Trophoblast cell (in vitro differentiated cells and primary cell): Measurements from ENCODE around the gene RBM20.

ENCODE experiments used
- DNase-seq, 2 donors: peaks; one replicate each; pipeline ENCODE4 v3.0.0-alpha.2; 2016
- H2AFZ ChIP-seq: 2 replicates; pipeline ENCODE4 v1.6.1; 2013; ENCODE audit warnings: low read length, moderate library complexity, mild to moderate bottlenecking; ENCODE audit not compliant: insufficient read depth, poor library complexity
- H2AK5ac ChIP-seq: 2 replicates; pipeline ENCODE4 v1.6.1; 2013; ENCODE audit warnings: mild to moderate bottlenecking, low read length
- H2BK120ac ChIP-seq: 2 replicates; pipeline ENCODE4 v1.6.1; 2013; ENCODE audit warnings: low read length, mild to moderate bottlenecking, moderate library complexity; ENCODE audit not compliant: insufficient read depth, poor library complexity
- H2BK12ac ChIP-seq: 2 replicates; pipeline ENCODE4 v1.6.1; 2013; ENCODE audit warnings: mild to moderate bottlenecking, low read length, moderate library complexity
- H2BK5ac ChIP-seq: 2 replicates; pipeline ENCODE4 v1.6.1; 2013; ENCODE audit warnings: low read length, low read depth, moderate library complexity, mild to moderate bottlenecking; ENCODE audit not compliant: poor library complexity
- H3K14ac ChIP-seq: 2 replicates; pipeline ENCODE4 v1.6.1; 2013; ENCODE audit warnings: mild to moderate bottlenecking, low read length
- H3K18ac ChIP-seq: 2 replicates; pipeline ENCODE4 v1.6.1; 2013; ENCODE audit warnings: mild to moderate bottlenecking, low read length
- H3K23ac ChIP-seq: 2 replicates; pipeline ENCODE4 v1.6.1; 2013; ENCODE audit warnings: low read length
- H3K27ac ChIP-seq: 2 replicates; pipeline ENCODE4 v1.5.1; 2013; ENCODE audit warnings: low read depth, mild to moderate bottlenecking, inconsistent platforms, low read length, moderate library complexity
- H3K27me3 ChIP-seq: 2 replicates; pipeline ENCODE4 v1.6.1; 2013; ENCODE audit warnings: inconsistent platforms, mild to moderate bottlenecking, low read length, moderate library complexity; ENCODE audit not compliant: insufficient read depth
- H3K36me3 ChIP-seq, 2 experiments: 1 replicate in 1 of 2; 2 replicates in 1 of 2; pipeline ENCODE4 v1.6.1; 2013; ENCODE audit warnings: low read length in 2 of 2, mild to moderate bottlenecking in 2 of 2, moderate library complexity in 1 of 2; ENCODE audit not compliant: insufficient read depth in 2 of 2, control insufficient read depth in 1 of 2
- H3K4ac ChIP-seq: 2 replicates; pipeline ENCODE4 v1.6.1; 2013; ENCODE audit warnings: low read depth, mild to moderate bottlenecking, low read length, moderate library complexity
- H3K4me1 ChIP-seq, 2 experiments: 1 replicate in 1 of 2; 2 replicates in 1 of 2; pipeline ENCODE4 v1.6.1; 2013; ENCODE audit warnings: low read length in 2 of 2, mild to moderate bottlenecking in 2 of 2, moderate library complexity in 1 of 2; ENCODE audit not compliant: insufficient read depth in 2 of 2, control insufficient read depth in 1 of 2
- H3K4me2 ChIP-seq: 2 replicates; pipeline ENCODE4 v1.6.1; 2013; ENCODE audit warnings: inconsistent platforms, mild to moderate bottlenecking, low read length, moderate library complexity
- H3K4me3 ChIP-seq: 2 replicates; pipeline ENCODE4 v1.5.1; 2013; ENCODE audit warnings: mild to moderate bottlenecking, low read depth, low read length, inconsistent platforms
- H3K79me1 ChIP-seq: one replicate; pipeline ENCODE4 v1.6.1; 2013; ENCODE audit warnings: low read length
- H3K79me2 ChIP-seq: 2 replicates; pipeline ENCODE4 v1.6.1; 2013; ENCODE audit warnings: low read length, mild to moderate bottlenecking; ENCODE audit not compliant: control insufficient read depth, insufficient read depth, poor library complexity
- H3K9ac ChIP-seq: 2 replicates; pipeline ENCODE4 v1.6.1; 2013; ENCODE audit warnings: mild to moderate bottlenecking, low read length
- H3K9me3 ChIP-seq: 2 replicates; pipeline ENCODE4 v1.6.1; 2013; ENCODE audit warnings: low read depth, mild to moderate bottlenecking, control low read depth, inconsistent platforms, low read length; ENCODE audit not compliant: insufficient read depth
- H4K12ac ChIP-seq: 2 replicates; pipeline ENCODE4 v1.6.1; 2013; ENCODE audit warnings: low read depth, mild to moderate bottlenecking, low read length, moderate library complexity
- H4K8ac ChIP-seq: 2 replicates; pipeline ENCODE4 v1.6.1; 2013; ENCODE audit warnings: low read depth, mild to moderate bottlenecking, low read length, moderate library complexity
- H4K91ac ChIP-seq: one replicate; pipeline ENCODE4 v1.6.1; 2013; ENCODE audit warnings: low read depth, mild to moderate bottlenecking, low read length, moderate library complexity
- WGBS: extraction: QIAGEN DNeasy Blood & Tissue Kit; methylation state at CpG from one replicate; pipeline ENCODE4 v1.1.7; 2013; ENCODE audit warnings: missing lambda C conversion rate; ENCODE audit not compliant: insufficient read length, insufficient coverage; ENCODE audit errors: extremely low coverage; 5-methylcytosine and 5-hydroxymethylcytosine counted together

RBM20 gene

GRCh38 chr10:110827875-110828274, 183.7 kb downstream of the RBM20 start:
- no peak overlapping the region for H3K14ac ChIP-seq
- H4K12ac ChIP-seq, result no peak overlapping the region
- H3K79me2 ChIP-seq, result no peaks in the 10 kb centered on the region
- no peak overlapping the region for H3K4ac ChIP-seq
- WGBS, result no CpG with 5 or more reads among the region's 8 CpGs
- no peak overlapping the region for H3K18ac ChIP-seq
- DNase-seq, result no peak
- no peak overlapping the region for H2BK120ac ChIP-seq
- H3K9ac ChIP-seq, result no peak overlapping the region
- H4K8ac ChIP-seq, result no peak overlapping the region
- H3K4me3 ChIP-seq, result no peak overlapping the region
- H2AK5ac ChIP-seq, result no peak overlapping the region
- H3K23ac ChIP-seq, result no peak overlapping the region
- no peak overlapping the region for H2AFZ ChIP-seq
- peaks cover 6% of the 10 kb centered on the region for H3K79me1 ChIP-seq
- H2BK12ac ChIP-seq, result no peak overlapping the region
- H3K9me3 ChIP-seq, result no peaks in the 10 kb centered on the region
- H3K4me1 ChIP-seq, result peaks cover 6 to 21% of the 10 kb centered on the region in 2 experiments
- no peaks in the 10 kb centered on the region for H3K36me3 ChIP-seq
- H3K27ac ChIP-seq, result no peak overlapping the region
- H4K91ac ChIP-seq, result no peak overlapping the region
- no peaks in the 10 kb centered on the region for H3K27me3 ChIP-seq
- H3K4me2 ChIP-seq, result no peak overlapping the region
- no peak overlapping the region for H2BK5ac ChIP-seq

- Histone ChIP-seq H3K4ac (no peak overlapping the region), H3K4me2 (no peak overlapping the region), H3K14ac (no peak overlapping the region), H3K18ac (no peak overlapping the region), H3K79me2 (no peaks in the 10 kb centered on the region), H2AK5ac (no peak overlapping the region), H3K79me1 (peaks cover 5% of the 10 kb centered on the region), H2BK5ac (no peak overlapping the region), H3K9ac (no peak overlapping the region), H2AFZ (no peak overlapping the region), H3K9me3 (no peaks in the 10 kb centered on the region), H2BK120ac (no peak overlapping the region), H4K8ac (no peak overlapping the region), H4K91ac (no peak overlapping the region), H2BK12ac (no peak overlapping the region), H3K23ac (no peak overlapping the region), H3K36me3 (no peaks in the 10 kb centered on the region), H3K27ac (no peak overlapping the region), H3K4me1 (peaks cover 4 to 14% of the 10 kb centered on the region in 2 experiments), H4K12ac (no peak overlapping the region), H3K27me3 (no peaks in the 10 kb centered on the region), H3K4me3 (no peak overlapping the region)
- DNase-seq, result no peak
- WGBS, result no CpG with 5 or more reads among the region's 2 CpGs
These were observed 184.4 kb downstream of the RBM20 start for GRCh38 chr10:110828525-110828924.

- Histone ChIP-seq H3K18ac (no peak overlapping the region), H3K23ac (no peak overlapping the region), H4K12ac (no peak overlapping the region), H3K79me2 (no peaks in the 10 kb centered on the region), H2BK120ac (no peak overlapping the region), H3K4ac (no peak overlapping the region), H3K27me3 (no peaks in the 10 kb centered on the region), H4K8ac (no peak overlapping the region), H3K4me3 (no peak overlapping the region), H3K27ac (no peak overlapping the region), H3K4me2 (no peak overlapping the region), H2AFZ (no peak overlapping the region), H3K9ac (no peak overlapping the region), H3K4me1 (peaks cover 0 to 7% of the 10 kb centered on the region in 2 experiments), H3K36me3 (no peaks in the 10 kb centered on the region), H2BK12ac (no peak overlapping the region), H3K79me1 (peaks cover 5% of the 10 kb centered on the region), H2AK5ac (no peak overlapping the region), H3K14ac (no peak overlapping the region), H2BK5ac (no peak overlapping the region), H4K91ac (no peak overlapping the region), H3K9me3 (no peaks in the 10 kb centered on the region)
- no CpG with 5 or more reads among the region's 11 CpGs for WGBS
- DNase-seq, result no peak
These were observed 185.7 kb downstream of the RBM20 start for GRCh38 chr10:110829721-110830410.

GRCh38 chr10:110833234-110833940, 189.3 kb downstream of the RBM20 start:
- peak overlapping the region; percentile 24 for H2BK12ac ChIP-seq
- DNase-seq, result no peak
- no peaks in the 10 kb centered on the region for H3K27me3 ChIP-seq
- no peak overlapping the region for H3K9ac ChIP-seq
- peaks cover 17% of the 10 kb centered on the region for H3K79me1 ChIP-seq
- H3K23ac ChIP-seq, result no peak overlapping the region
- no peak overlapping the region for H2BK120ac ChIP-seq
- no peak overlapping the region for H2AFZ ChIP-seq
- H4K12ac ChIP-seq, result no peak overlapping the region
- peak overlapping the region; percentile 41 for H3K14ac ChIP-seq
- no peak overlapping the region for H2BK5ac ChIP-seq
- H2AK5ac ChIP-seq, result peak overlapping the region; percentile 49
- no peak overlapping the region for H3K4ac ChIP-seq
- H3K9me3 ChIP-seq, result no peaks in the 10 kb centered on the region
- H3K27ac ChIP-seq, result no peak overlapping the region
- no peaks in the 10 kb centered on the region for H3K79me2 ChIP-seq
- H4K91ac ChIP-seq, result no peak overlapping the region
- no CpG with 5 or more reads among the region's 13 CpGs for WGBS
- H3K4me3 ChIP-seq, result no peak overlapping the region
- no peaks in the 10 kb centered on the region for H3K36me3 ChIP-seq
- no peak overlapping the region for H3K4me2 ChIP-seq
- no peak overlapping the region for H3K18ac ChIP-seq
- H3K4me1 ChIP-seq, result peaks cover 13 to 19% of the 10 kb centered on the region in 2 experiments
- no peak overlapping the region for H4K8ac ChIP-seq
